GM12874 (cell line): ENCODE results near the gene PODN.

ENCODE experiments used
- TF ChIP-seq, protein P1 (sequence below): IDR thresholded peaks from 2 replicates; pipeline ENCODE4 v1.5.1; 2011; ENCODE audit warnings: low read depth, mild to moderate bottlenecking, control low read depth, low read length, moderate library complexity; ENCODE audit not compliant: insufficient read depth

Gene PODN

GRCh38 chr1:53024117-53024516, 37.9 kb upstream of the PODN start:
- TF ChIP-seq, protein P1, sequence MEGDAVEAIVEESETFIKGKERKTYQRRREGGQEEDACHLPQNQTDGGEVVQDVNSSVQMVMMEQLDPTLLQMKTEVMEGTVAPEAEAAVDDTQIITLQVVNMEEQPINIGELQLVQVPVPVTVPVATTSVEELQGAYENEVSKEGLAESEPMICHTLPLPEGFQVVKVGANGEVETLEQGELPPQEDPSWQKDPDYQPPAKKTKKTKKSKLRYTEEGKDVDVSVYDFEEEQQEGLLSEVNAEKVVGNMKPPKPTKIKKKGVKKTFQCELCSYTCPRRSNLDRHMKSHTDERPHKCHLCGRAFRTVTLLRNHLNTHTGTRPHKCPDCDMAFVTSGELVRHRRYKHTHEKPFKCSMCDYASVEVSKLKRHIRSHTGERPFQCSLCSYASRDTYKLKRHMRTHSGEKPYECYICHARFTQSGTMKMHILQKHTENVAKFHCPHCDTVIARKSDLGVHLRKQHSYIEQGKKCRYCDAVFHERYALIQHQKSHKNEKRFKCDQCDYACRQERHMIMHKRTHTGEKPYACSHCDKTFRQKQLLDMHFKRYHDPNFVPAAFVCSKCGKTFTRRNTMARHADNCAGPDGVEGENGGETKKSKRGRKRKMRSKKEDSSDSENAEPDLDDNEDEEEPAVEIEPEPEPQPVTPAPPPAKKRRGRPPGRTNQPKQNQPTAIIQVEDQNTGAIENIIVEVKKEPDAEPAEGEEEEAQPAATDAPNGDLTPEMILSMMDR: no peak

- TF ChIP-seq, protein P1: no peak
Measured at GRCh38 chr1:53025034-53025768, 36.8 kb upstream of the PODN start.

DNA sequence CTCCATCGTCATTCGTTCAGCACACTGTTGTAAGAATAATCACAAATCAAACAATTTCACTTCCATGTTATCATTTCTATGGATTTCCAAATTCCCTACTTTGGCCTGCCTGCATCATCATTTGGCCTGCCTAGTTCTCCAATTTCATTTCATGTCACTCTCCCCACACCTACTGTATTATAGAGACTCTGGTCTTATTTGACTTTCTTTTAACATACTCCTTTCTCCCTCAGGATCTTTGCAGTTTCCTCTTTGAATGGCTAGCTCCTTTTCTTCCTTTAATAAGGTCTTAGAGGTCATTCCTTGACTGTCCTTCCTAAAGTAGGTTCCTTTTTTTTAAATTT, 36.3 kb upstream of the PODN start:
- TF ChIP-seq, protein P1: no peak

GRCh38 chr1:53026254-53026653, 35.8 kb upstream of the PODN start:
- TF ChIP-seq, protein P1: no peak

GRCh38 chr1:53031732-53032131, 30.3 kb upstream of the PODN start:
- TF ChIP-seq, protein P1: no peak

DNA sequence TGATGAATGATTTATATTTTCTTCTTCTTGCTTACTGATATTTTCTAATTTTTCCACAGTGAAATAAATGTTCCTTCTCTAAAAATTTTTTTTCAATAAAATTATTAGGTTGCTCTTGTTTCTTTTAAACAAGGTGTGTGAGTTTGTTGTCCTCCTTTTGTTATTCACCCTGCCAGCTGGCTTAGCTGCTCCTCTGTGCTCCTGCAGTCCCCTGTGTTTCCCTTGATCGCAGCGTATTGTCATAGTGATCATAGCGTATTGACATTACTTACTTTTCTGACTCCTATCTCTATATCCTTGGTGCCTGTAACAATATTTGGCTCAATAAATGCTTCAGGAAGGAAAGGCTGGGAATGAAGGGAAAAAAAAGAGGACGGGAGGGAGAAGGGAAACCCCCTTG, 24.9 kb upstream of the PODN start:
- TF ChIP-seq, protein P1: no peak

DNA sequence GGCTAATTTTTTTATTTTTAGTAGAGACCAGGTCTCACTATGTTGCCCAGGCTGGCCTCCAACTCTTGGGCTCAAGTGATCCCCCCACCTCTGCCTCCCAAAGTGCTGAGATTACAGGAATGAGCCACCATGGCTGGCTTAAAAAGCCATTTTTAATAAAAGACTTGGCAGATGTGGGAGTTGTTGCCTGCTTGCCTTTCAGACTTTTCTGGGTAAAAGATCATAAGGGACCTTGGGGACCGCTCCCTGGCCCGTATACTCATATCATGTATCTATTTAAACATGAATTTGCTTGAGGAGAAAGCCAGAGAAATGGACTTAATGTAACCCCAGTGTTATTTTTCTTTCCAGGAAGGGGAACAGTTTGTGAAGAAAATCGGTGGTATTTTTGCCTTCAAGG, 23.4 kb upstream of the PODN start:
- TF ChIP-seq, protein P1: no peak
